NT2/D1 (cell line): ENCODE measurements around the gene RAPGEF4.

Experiments
- SUZ12 ChIP-seq: IDR thresholded peaks from 2 replicates; pipeline ENCODE4 v1.6.1; 2011; ENCODE audit not compliant: insufficient read length, insufficient read depth; ENCODE audit errors: extremely low read depth
- ZNF274 ChIP-seq: IDR thresholded peaks from 2 replicates; pipeline ENCODE4 v1.6.1; 2011; ENCODE audit warnings: mild to moderate bottlenecking, low read depth, low read length

- TF ChIP-seq ZNF274: no peak
- TF ChIP-seq SUZ12: no peak
Observed at GRCh38 chr2:172722481-172722880, 13.2 kb upstream of the RAPGEF4 start.
